Measurements from ENCODE around the gene EBI3. TPM values are rescaled to one million over a fixed set of nuclear protein-coding genes. Genes with fewer than 3 reads are reported as not detected.

EBI3 gene
- total and polyA plus RNA-seq, 2 of the 13 experiments (the other 11 are each of a cell fraction or from before 2014, with no cell fraction given) = 3.4 TPM; not detected in 1

DNA sequence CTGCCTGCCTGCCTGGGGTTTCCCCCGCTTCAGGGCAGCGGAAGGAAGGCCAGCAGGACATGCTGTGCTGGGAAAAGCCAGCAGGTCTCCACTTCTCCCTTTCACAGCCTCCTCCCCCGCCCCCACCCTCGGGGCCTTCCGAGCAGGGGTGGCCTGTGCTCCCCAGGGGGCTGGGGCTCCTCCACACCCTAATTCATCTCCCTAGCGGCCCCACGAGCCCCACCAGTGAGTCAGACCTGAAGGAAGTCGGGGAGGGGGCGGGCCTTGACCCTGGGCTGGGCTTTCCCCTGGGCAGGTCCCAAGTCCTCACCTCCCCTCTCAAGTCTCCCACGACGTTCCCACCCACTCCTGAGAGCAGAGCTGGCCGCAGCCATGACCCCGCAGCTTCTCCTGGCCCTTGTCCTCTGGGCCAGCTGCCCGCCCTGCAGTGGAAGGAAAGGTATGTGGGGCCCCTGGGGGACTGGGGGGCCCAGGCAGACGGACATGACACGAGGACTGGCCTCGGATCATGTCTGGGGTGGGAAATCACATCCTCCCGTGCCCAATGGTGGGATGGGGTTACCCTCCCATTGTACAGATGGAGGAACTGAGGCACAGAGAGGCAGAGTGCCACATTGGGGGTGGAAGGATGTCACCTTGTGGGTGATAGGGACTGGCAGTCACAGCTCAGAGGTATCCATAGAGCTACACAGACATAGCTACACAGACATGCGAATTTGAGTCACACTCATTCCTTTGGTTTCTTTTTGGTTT is at the start of gene EBI3 (continued):
- no peak for TF ChIP-seq ZNF773 (CRISPR knock-in tag; IDR thresholded peaks at IDR 0.05; ENCODE audit: borderline replicate concordance)
- peak; percentile 51; the same call in 1 of the 2 replicates for TF ChIP-seq RARA (CRISPR knock-in tag; IDR thresholded peaks at IDR 0.05)
- TF ChIP-seq ZNF619 (CRISPR knock-in tag; IDR thresholded peaks at IDR 0.05) = 0 out of 2 replicates have a peak, but pooled peaks have one; percentile 13
- TF ChIP-seq ZMYM2 (CRISPR knock-in tag; IDR thresholded peaks at IDR 0.05) = peak; percentile 42; the same call in 1 of the 2 replicates
- TF ChIP-seq, protein P1, sequence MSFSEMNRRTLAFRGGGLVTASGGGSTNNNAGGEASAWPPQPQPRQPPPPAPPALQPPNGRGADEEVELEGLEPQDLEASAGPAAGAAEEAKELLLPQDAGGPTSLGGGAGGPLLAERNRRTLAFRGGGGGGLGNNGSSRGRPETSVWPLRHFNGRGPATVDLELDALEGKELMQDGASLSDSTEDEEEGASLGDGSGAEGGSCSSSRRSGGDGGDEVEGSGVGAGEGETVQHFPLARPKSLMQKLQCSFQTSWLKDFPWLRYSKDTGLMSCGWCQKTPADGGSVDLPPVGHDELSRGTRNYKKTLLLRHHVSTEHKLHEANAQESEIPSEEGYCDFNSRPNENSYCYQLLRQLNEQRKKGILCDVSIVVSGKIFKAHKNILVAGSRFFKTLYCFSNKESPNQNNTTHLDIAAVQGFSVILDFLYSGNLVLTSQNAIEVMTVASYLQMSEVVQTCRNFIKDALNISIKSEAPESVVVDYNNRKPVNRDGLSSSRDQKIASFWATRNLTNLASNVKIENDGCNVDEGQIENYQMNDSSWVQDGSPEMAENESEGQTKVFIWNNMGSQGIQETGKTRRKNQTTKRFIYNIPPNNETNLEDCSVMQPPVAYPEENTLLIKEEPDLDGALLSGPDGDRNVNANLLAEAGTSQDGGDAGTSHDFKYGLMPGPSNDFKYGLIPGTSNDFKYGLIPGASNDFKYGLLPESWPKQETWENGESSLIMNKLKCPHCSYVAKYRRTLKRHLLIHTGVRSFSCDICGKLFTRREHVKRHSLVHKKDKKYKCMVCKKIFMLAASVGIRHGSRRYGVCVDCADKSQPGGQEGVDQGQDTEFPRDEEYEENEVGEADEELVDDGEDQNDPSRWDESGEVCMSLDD (CRISPR knock-in tag; IDR thresholded peaks at IDR 0.05; ENCODE audit: borderline replicate concordance) = peak; percentile 52; the same call in 1 of the 2 replicates
- TF ChIP-seq SRY (CRISPR knock-in tag; IDR thresholded peaks at IDR 0.05) = 0 out of 2 replicates have a peak, but pooled peaks have one; percentile 33
- 0 out of 2 replicates have a peak, but pooled peaks have one; percentile 31 for TF ChIP-seq ZSCAN25 (CRISPR knock-in tag; IDR thresholded peaks at IDR 0.05)
- no peak for TF ChIP-seq HNF4G (IDR thresholded peaks at IDR 0.05; ENCODE audit: borderline replicate concordance, low read depth, low read length)
- TF ChIP-seq HNF4G (CRISPR knock-in tag; IDR thresholded peaks at IDR 0.05; ENCODE audit: borderline replicate concordance, low read depth) = 0 out of 2 replicates have a peak, but pooled peaks have one; percentile 29
- TF ChIP-seq, protein P2, sequence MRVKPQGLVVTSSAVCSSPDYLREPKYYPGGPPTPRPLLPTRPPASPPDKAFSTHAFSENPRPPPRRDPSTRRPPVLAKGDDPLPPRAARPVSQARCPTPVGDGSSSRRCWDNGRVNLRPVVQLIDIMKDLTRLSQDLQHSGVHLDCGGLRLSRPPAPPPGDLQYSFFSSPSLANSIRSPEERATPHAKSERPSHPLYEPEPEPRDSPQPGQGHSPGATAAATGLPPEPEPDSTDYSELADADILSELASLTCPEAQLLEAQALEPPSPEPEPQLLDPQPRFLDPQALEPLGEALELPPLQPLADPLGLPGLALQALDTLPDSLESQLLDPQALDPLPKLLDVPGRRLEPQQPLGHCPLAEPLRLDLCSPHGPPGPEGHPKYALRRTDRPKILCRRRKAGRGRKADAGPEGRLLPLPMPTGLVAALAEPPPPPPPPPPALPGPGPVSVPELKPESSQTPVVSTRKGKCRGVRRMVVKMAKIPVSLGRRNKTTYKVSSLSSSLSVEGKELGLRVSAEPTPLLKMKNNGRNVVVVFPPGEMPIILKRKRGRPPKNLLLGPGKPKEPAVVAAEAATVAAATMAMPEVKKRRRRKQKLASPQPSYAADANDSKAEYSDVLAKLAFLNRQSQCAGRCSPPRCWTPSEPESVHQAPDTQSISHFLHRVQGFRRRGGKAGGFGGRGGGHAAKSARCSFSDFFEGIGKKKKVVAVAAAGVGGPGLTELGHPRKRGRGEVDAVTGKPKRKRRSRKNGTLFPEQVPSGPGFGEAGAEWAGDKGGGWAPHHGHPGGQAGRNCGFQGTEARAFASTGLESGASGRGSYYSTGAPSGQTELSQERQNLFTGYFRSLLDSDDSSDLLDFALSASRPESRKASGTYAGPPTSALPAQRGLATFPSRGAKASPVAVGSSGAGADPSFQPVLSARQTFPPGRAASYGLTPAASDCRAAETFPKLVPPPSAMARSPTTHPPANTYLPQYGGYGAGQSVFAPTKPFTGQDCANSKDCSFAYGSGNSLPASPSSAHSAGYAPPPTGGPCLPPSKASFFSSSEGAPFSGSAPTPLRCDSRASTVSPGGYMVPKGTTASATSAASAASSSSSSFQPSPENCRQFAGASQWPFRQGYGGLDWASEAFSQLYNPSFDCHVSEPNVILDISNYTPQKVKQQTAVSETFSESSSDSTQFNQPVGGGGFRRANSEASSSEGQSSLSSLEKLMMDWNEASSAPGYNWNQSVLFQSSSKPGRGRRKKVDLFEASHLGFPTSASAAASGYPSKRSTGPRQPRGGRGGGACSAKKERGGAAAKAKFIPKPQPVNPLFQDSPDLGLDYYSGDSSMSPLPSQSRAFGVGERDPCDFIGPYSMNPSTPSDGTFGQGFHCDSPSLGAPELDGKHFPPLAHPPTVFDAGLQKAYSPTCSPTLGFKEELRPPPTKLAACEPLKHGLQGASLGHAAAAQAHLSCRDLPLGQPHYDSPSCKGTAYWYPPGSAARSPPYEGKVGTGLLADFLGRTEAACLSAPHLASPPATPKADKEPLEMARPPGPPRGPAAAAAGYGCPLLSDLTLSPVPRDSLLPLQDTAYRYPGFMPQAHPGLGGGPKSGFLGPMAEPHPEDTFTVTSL (CRISPR knock-in tag; IDR thresholded peaks at IDR 0.05; ENCODE audit: borderline replicate concordance) = peak; percentile 27; the same call in 1 of the 2 replicates
- TF ChIP-seq, protein P3, sequence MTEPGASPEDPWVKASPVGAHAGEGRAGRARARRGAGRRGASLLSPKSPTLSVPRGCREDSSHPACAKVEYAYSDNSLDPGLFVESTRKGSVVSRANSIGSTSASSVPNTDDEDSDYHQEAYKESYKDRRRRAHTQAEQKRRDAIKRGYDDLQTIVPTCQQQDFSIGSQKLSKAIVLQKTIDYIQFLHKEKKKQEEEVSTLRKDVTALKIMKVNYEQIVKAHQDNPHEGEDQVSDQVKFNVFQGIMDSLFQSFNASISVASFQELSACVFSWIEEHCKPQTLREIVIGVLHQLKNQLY (CRISPR knock-in tag; IDR thresholded peaks at IDR 0.05) = no peak
- TF ChIP-seq ZNF746 (CRISPR knock-in tag; IDR thresholded peaks at IDR 0.05) = peak; percentile 59; the same call in 1 of the 2 replicates
- TF ChIP-seq ARHGAP35 (CRISPR knock-in tag; IDR thresholded peaks at IDR 0.05; ENCODE audit: borderline replicate concordance) = peak; percentile 27; the same call in 1 of the 2 replicates
- TF ChIP-seq ZNF263 (CRISPR knock-in tag; IDR thresholded peaks at IDR 0.05) = peak; percentile 93
- peak; percentile 65; the same call in 1 of the 2 replicates for TF ChIP-seq ZBTB7B (CRISPR knock-in tag; IDR thresholded peaks at IDR 0.05)
- TF ChIP-seq CHD4 (IDR thresholded peaks at IDR 0.05; ENCODE audit: borderline replicate concordance, low read length) = peak; percentile 73; the same call in 1 of the 2 replicates
